ENCODE measurements around the gene COG4. TPM values are rescaled to one million over a fixed set of nuclear protein-coding genes. Genes with fewer than 3 reads are reported as not detected.

The COG4 gene
- total and polyA plus RNA-seq, 12 donors = 28.2 to 195 (median 69.8) TPM

DNA sequence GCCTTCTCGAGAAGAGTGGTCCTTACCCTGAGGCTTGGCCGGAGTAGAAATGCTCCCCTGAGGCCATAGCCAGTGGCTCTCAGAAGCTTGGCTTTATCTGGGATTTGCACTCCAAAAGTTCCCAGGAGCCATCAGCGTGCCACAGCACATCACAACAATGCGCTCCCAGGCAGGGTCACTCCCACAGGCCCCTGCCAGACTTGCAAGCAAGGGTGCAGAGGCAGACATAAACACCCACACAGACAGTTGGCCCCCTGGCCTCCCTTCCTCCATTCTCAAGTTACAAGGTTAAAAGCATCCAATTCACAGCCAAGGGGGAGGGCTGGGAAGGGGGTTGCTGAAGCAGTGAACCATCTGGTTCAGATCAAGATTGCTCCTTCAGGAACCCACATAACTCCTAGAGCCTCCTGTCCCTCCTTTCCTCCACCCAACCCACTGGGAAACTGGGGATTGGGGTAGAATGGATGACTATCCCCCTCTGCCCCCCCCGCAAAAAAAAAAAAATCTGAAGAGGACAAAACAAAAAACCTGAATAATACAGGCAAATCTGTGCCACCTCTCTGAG is 86.3 kb downstream of the COG4 start:
- Histone ChIP-seq H3K36me3 (replicated peaks in 1 of 2) (no peaks in the 10 kb centered on the region), H3K9me3 (replicated peaks in 1 of 3) (no peaks in the 10 kb centered on the region), H3K27me3 (no peaks in the 10 kb centered on the region), H3K27ac (no peak overlapping the region), H3K4me1 (replicated peaks in 1 of 2) (peaks cover 3 to 45% of the 10 kb centered on the region in 2 donors), H3K4me3 (peak overlapping the region in 1 of 4 donors; percentile 84)
- DNase-seq = peak in 3 of 7 donors; percentile 19 to 46 (median 34)
- no peak for TF ChIP-seq POLR2A (IDR thresholded peaks at IDR 0.05)
- TF ChIP-seq, protein P1, sequence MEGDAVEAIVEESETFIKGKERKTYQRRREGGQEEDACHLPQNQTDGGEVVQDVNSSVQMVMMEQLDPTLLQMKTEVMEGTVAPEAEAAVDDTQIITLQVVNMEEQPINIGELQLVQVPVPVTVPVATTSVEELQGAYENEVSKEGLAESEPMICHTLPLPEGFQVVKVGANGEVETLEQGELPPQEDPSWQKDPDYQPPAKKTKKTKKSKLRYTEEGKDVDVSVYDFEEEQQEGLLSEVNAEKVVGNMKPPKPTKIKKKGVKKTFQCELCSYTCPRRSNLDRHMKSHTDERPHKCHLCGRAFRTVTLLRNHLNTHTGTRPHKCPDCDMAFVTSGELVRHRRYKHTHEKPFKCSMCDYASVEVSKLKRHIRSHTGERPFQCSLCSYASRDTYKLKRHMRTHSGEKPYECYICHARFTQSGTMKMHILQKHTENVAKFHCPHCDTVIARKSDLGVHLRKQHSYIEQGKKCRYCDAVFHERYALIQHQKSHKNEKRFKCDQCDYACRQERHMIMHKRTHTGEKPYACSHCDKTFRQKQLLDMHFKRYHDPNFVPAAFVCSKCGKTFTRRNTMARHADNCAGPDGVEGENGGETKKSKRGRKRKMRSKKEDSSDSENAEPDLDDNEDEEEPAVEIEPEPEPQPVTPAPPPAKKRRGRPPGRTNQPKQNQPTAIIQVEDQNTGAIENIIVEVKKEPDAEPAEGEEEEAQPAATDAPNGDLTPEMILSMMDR (IDR thresholded peaks at IDR 0.05) = no peak
- 47 to 66% (median 53%) methylated on average over 3 to 5 of the region's 5 CpGs for WGBS, 4 donors
- intact Hi-C loops (cut with DNase I) = loop anchor here in 1 of 2 donors (5.0 kb wide), 1 partner anchor 55 kb away; no protein-coding TSS in a partner anchor

GRCh38 chr16:70434484-70435260 is 88.7 kb downstream of the COG4 start:
- no peak overlapping the region for H3K27ac ChIP-seq
- no peak overlapping the region for H3K4me3 ChIP-seq
- no peaks in the 10 kb centered on the region for H3K27me3 ChIP-seq
- H3K36me3 ChIP-seq (replicated peaks in 1 of 2) = no peaks in the 10 kb centered on the region
- intact Hi-C loops (cut with DNase I) = loop anchor here in 1 of 2 donors (5.0 kb wide), 1 partner anchor 52 kb away; no protein-coding TSS in a partner anchor
- H3K9me3 ChIP-seq (replicated peaks in 1 of 3) = no peaks in the 10 kb centered on the region
- WGBS, 4 donors = 82 to 95% (median 89%) methylated on average over 4 to 6 of the region's 6 CpGs
- no peak for DNase-seq
- TF ChIP-seq POLR2A (IDR thresholded peaks at IDR 0.05) = no peak
- TF ChIP-seq, protein P1 (IDR thresholded peaks at IDR 0.05) = no peak
- peaks cover 13 to 68% of the 10 kb centered on the region in 2 donors for H3K4me1 ChIP-seq (replicated peaks in 1 of 2)

DNA sequence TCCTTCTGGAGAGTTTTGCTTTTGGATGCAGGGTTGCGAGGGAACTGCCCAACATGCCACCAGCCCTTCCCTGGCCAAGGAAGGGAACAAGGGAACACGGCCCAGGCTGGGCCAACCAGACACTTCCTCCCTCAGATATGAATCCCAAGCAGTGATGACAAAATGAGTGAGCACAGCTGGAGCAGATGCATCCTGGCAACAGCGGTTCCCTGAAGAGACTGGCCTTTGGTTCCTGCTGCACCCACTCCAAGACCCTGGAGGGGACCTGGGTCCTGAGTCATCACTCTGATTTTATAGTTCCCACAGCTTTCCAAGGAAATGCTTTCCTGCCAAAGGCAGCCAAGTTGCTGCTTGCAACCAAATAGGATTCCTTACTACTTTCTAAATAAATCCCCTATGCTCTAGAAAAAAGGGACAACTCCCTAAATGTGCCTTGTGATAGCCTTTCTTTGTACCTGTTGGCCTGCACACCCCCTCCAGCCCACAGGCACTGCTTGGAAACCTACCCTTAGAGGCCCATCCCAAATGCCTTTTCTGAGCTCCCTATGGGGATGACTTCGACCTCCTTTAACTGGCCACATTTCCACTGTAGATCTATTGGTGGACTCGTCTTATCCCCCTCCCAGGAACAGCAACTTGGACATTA is 89.8 kb downstream of the COG4 start:
- no peak overlapping the region for H3K4me3 ChIP-seq
- peak in 6 of 7 donors; percentile 39 to 84 (median 60) for DNase-seq
- intact Hi-C loops (cut with DNase I) = no loop called here
- H3K36me3 ChIP-seq (replicated peaks in 1 of 2) = no peaks in the 10 kb centered on the region
- no peak for TF ChIP-seq POLR2A (IDR thresholded peaks at IDR 0.05)
- TF ChIP-seq, protein P1 (IDR thresholded peaks at IDR 0.05) = no peak
- no peaks in the 10 kb centered on the region for H3K9me3 ChIP-seq (replicated peaks in 1 of 3)
- peak overlapping the region in 2 of 5 donors; percentile 67 to 71 for H3K27ac ChIP-seq
- peaks cover 21 to 77% of the 10 kb centered on the region in 2 donors for H3K4me1 ChIP-seq (replicated peaks in 1 of 2)
- WGBS, 4 donors = 49 to 64% (median 60%) methylated on average over 3 to 5 of the region's 5 CpGs
- no peaks in the 10 kb centered on the region for H3K27me3 ChIP-seq

Measured in adrenal gland (tissue), 12 donors.